Suprapubic skin (tissue), 4 donors: Measurements from ENCODE around the gene CALN1.

Source experiments
- CTCF ChIP-seq, 2 donors: fragments of 200-600 bp in 1 of 2; fragments of 450-650 bp in 1 of 2; sonication (generic) in 1 of 2; IDR thresholded peaks; one replicate each; pipeline ENCODE4 v1.5.1; 2016 to 2019; ENCODE audit warnings: antibody characterized with exemption in 2 of 2, mild to moderate bottlenecking in 1 of 2, moderate library complexity in 1 of 2
- POLR2A ChIP-seq, 2 donors: fragments of 450-650 bp; IDR thresholded peaks; one replicate each; pipeline ENCODE4 v1.6.1; 2017; ENCODE audit warnings: antibody characterized with exemption in 2 of 2, mild to moderate bottlenecking in 2 of 2, moderate library complexity in 2 of 2
- POLR2AphosphoS5 ChIP-seq, 3 donors: sonication (generic); formaldehyde crosslinking; IDR thresholded peaks; one replicate each; pipeline ENCODE4 v1.6.1; 2017; ENCODE audit warnings: antibody characterized with exemption in 3 of 3

GRCh38 chr7:72112992-72113391, 299.1 kb downstream of the CALN1 start:
- TF ChIP-seq CTCF (IDR thresholded peaks at IDR 0.05) (no peak), POLR2A (IDR thresholded peaks at IDR 0.05) (no peak), POLR2AphosphoS5 (IDR thresholded peaks at IDR 0.05) (no peak)
